Ascending aorta (tissue), 2 donors: ENCODE results near the gene ITIH1. TPM values are rescaled to one million over a fixed set of nuclear protein-coding genes. Genes with fewer than 3 reads are reported as not detected.
"Not testable (repeated sequence)": the region's sequence is repeated elsewhere in the genome, so short reads cannot be mapped to it uniquely, and the experiment has no call there.

ENCODE experiments used
- DNase-seq, 2 donors: peaks; one replicate each; pipeline ENCODE4 v3.0.0-alpha.2; 2019; ENCODE audit warnings: low spot score in 2 of 2
- H3K27ac ChIP-seq, 2 donors: fragments of 200-600 bp; sonication (generic); one replicate each; pipeline ENCODE4 v1.5.1; 2016 to 2017; ENCODE audit warnings: mild to moderate bottlenecking in 1 of 2
- H3K27me3 ChIP-seq: fragments of 200-600 bp; sonication (generic); one replicate; pipeline ENCODE4 v1.5.1; 2017
- H3K36me3 ChIP-seq, 2 donors: fragments of 200-600 bp; sonication (generic); one replicate each; pipeline ENCODE4 v1.5.1; 2016
- H3K4me1 ChIP-seq, 2 donors: fragments of 200-600 bp; sonication (generic); one replicate each; pipeline ENCODE4 v1.5.1; 2016 to 2017; ENCODE audit warnings: mild to moderate bottlenecking in 1 of 2
- H3K4me3 ChIP-seq, 2 donors: fragments of 200-600 bp; sonication (generic); one replicate each; pipeline ENCODE4 v1.5.1; 2016 to 2017; ENCODE audit warnings: mild to moderate bottlenecking in 1 of 2
- H3K9me3 ChIP-seq, 2 donors: fragments of 200-600 bp; sonication (generic); one replicate each; pipeline ENCODE4 v1.5.1; 2016
- intact Hi-C: fragments of 100-400 bp; cut with DNase I; formaldehyde crosslinking; loops from one replicate; pipeline ENCODE4 v1.15.1; 2023
- total RNA-seq: library from RNA; depleted of rRNA; stranded (reverse); fragments of >200 nt; gene quantifications from one replicate; pipeline ENCODE4 v1.1.0, GENCODE V29; 2016
- TF ChIP-seq, protein P1 (sequence below), 3 experiments: fragments of 200-600 bp in 2 of 3; fragments of 450-650 bp in 1 of 3; sonication (generic) in 2 of 3; IDR thresholded peaks; one replicate each; pipeline ENCODE4 v1.5.1; 2016 to 2019; ENCODE audit warnings: antibody characterized with exemption in 3 of 3, mild to moderate bottlenecking in 1 of 3, moderate library complexity in 1 of 3

ITIH1 gene
- total RNA-seq, 1 donor from 2014 or later: 2.0 TPM

DNA sequence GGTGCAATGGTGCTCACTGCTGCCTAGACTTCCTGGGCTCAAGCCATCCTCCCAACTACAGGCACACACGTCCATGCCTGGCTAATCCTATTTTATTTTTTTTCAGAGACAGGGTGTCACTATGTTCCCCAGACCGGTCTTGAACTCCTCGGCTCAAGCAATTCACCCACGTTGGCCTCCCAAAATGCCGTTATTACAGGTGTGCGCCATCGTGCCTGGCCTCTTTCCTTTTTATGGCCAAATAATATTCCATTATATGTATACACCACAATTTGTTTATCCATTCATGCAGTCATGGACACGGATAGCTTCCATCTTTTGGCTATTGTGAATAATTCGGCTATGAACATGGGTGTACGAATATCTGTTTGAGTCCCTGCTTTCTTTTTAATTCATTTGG is 5.7 kb upstream of the ITIH1 start:
- TF ChIP-seq, protein P1, sequence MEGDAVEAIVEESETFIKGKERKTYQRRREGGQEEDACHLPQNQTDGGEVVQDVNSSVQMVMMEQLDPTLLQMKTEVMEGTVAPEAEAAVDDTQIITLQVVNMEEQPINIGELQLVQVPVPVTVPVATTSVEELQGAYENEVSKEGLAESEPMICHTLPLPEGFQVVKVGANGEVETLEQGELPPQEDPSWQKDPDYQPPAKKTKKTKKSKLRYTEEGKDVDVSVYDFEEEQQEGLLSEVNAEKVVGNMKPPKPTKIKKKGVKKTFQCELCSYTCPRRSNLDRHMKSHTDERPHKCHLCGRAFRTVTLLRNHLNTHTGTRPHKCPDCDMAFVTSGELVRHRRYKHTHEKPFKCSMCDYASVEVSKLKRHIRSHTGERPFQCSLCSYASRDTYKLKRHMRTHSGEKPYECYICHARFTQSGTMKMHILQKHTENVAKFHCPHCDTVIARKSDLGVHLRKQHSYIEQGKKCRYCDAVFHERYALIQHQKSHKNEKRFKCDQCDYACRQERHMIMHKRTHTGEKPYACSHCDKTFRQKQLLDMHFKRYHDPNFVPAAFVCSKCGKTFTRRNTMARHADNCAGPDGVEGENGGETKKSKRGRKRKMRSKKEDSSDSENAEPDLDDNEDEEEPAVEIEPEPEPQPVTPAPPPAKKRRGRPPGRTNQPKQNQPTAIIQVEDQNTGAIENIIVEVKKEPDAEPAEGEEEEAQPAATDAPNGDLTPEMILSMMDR (IDR thresholded peaks at IDR 0.05): no peak
- Histone ChIP-seq H3K27me3 (no peaks in the 10 kb centered on the region), H3K4me3 (peak overlapping the region in 1 of 2 donors; percentile 92), H3K9me3 (no peaks in the 10 kb centered on the region), H3K27ac (peak overlapping the region; percentile 53 to 63), H3K4me1 (peaks cover 7 to 8% of the 10 kb centered on the region in 2 donors), H3K36me3 (peaks cover 0 to 8% of the 10 kb centered on the region in 2 donors)
- DNase-seq: no peak
- intact Hi-C loops: loop anchor here (2.0 to 5.0 kb wide), 2 partner anchors 61 to 125 kb away; partner anchors contain the start of genes ITIH4 and STIMATE

- DNase-seq: no peak
- peaks cover 7 to 8% of the 10 kb centered on the region in 2 donors for H3K4me1 ChIP-seq
- intact Hi-C loops: loop anchor here (5.0 kb wide), 1 partner anchor 59 kb away; the partner anchor contains the start of gene ITIH4
These were observed 3.9 kb upstream of the ITIH1 start for GRCh38 chr3:52773361-52774065.

GRCh38 chr3:52774066-52774713 is 3.2 kb upstream of the ITIH1 start:
- no peak for DNase-seq
- Histone ChIP-seq H3K9me3 (no peaks in the 10 kb centered on the region), H3K4me3 (no peak overlapping the region), H3K27me3 (no peaks in the 10 kb centered on the region), H3K36me3 (no peaks in the 10 kb centered on the region), H3K4me1 (peaks cover 6 to 7% of the 10 kb centered on the region in 2 donors), H3K27ac (no peak overlapping the region)
- TF ChIP-seq, protein P1 (IDR thresholded peaks at IDR 0.05): no peak
- intact Hi-C loops: loop anchor here (5.0 kb wide), 1 partner anchor 58 kb away; the partner anchor contains the start of gene ITIH4

More at GRCh38 chr3:52773361-52774065, 3.9 kb upstream of the ITIH1 start:
- H3K9me3 ChIP-seq: no peaks in the 10 kb centered on the region
- H3K27ac ChIP-seq: no peak overlapping the region
- H3K27me3 ChIP-seq: no peaks in the 10 kb centered on the region
- H3K36me3 ChIP-seq: no peaks in the 10 kb centered on the region
- TF ChIP-seq, protein P1 (IDR thresholded peaks at IDR 0.05): no peak
- H3K4me3 ChIP-seq: no peak overlapping the region

- intact Hi-C loops: loop anchor here (5.0 kb wide), 1 partner anchor 57 kb away; the partner anchor contains the start of gene ITIH4
- DNase-seq: peak in 1 of 2 donors; percentile 60
- no peaks in the 10 kb centered on the region for H3K27me3 ChIP-seq
- H3K27ac ChIP-seq: no peak overlapping the region
- H3K9me3 ChIP-seq: no peaks in the 10 kb centered on the region
- H3K4me3 ChIP-seq: no peak overlapping the region
- H3K36me3 ChIP-seq: no peaks in the 10 kb centered on the region
- no peaks in the 10 kb centered on the region for H3K4me1 ChIP-seq
- TF ChIP-seq, protein P1 (IDR thresholded peaks at IDR 0.05): no peak
These were observed 2.2 kb upstream of the ITIH1 start for GRCh38 chr3:52774901-52775864.

DNA sequence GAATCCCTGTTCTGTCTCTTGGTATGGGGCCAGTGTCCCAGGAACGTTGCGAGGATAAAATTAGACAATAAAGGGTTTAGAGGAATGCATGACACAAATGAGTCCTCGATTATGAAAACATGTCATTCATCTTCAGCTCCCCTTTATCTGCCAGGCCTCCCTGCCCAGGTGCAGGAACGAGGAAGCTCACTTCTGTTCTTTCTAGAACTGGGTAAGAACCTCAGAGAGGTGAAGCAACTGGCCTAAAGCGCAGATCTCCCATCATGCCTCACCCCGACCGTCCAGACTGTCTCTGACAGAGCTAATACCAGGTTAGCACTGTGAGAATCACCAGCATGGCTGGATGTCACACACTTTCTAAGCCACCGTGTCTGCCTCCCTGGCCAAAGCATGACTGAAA is 1.5 kb upstream of the ITIH1 start:
- no peak overlapping the region for H3K4me3 ChIP-seq
- intact Hi-C loops: no loop called here
- H3K27ac ChIP-seq: no peak overlapping the region
- H3K9me3 ChIP-seq: no peaks in the 10 kb centered on the region
- DNase-seq: no peak
- H3K27me3 ChIP-seq: no peaks in the 10 kb centered on the region
- TF ChIP-seq, protein P1 (IDR thresholded peaks at IDR 0.05): no peak
- H3K36me3 ChIP-seq: no peaks in the 10 kb centered on the region
- H3K4me1 ChIP-seq: no peaks in the 10 kb centered on the region

DNA sequence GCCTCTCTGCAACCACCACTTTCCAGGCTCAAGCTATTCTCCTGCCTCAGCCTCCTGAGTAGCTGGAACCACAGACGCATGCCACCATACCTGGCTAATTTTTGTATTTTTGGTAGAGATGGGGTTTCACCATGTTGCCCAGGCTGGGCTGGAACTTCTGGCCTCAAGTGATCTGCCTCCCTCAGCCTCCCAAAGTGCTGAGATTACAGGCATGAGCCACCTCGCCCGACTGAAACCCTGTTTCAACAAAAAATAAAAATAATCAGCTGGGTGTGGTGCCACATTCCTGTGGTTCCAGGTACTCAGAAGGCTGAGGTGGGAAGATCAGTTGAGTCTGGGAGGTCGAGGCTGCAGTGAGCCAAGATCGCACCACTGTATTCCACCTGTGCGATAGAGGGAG is 913 bp upstream of the ITIH1 start:
- DNase-seq, H3K27me3 ChIP-seq, H3K27ac ChIP-seq, H3K9me3 ChIP-seq, H3K4me3 ChIP-seq, H3K4me1 ChIP-seq, intact Hi-C loops, H3K36me3 ChIP-seq: not testable (repeated sequence)
